ENCODE measurements around the gene GNRHR.

- TF ChIP-seq EP300 (IDR thresholded peaks at IDR 0.05) (no peak), POLR2AphosphoS5 (IDR thresholded peaks at IDR 0.05) (no peak), CTCF (IDR thresholded peaks at IDR 0.05) (no peak), POLR2A (IDR thresholded peaks at IDR 0.05) (no peak)
Measured at GRCh38 chr4:67743194-67743593, 11.0 kb downstream of the GNRHR start.
